Spleen (tissue), 11 donors: ENCODE measurements around the gene MAP3K14. TPM values are rescaled to one million over a fixed set of nuclear protein-coding genes. Genes with fewer than 3 reads are reported as not detected.

Experiments
- DNase-seq: peaks from one replicate; pipeline ENCODE4 v3.0.0-alpha.2; 2020
- H3K27ac ChIP-seq, 8 donors: fragments of 200-600 bp; sonication (generic) in 7 of 8; 1 replicate in 4 of 8; 2 replicates in 4 of 8; pipeline versions ENCODE4 v1.5.0 to v1.8.0; 2016 to 2021; ENCODE audit warnings: inconsistent platforms in 4 of 8, mild to moderate bottlenecking in 4 of 8, moderate library complexity in 1 of 8
- H3K27me3 ChIP-seq, 7 donors: fragments of 200-600 bp; sonication (generic) in 6 of 7; replicated peaks in 1 of 7; 1 replicate in 4 of 7; 2 replicates in 3 of 7; pipeline versions ENCODE4 v1.5.0 to v1.8.0; 2016 to 2021; ENCODE audit warnings: inconsistent platforms in 3 of 7, mild to moderate bottlenecking in 1 of 7
- H3K36me3 ChIP-seq, 6 donors: fragments of 200-600 bp; sonication (generic) in 5 of 6; 1 replicate in 4 of 6; 2 replicates in 2 of 6; pipeline versions ENCODE4 v1.5.0 to v1.8.0; 2016 to 2021; ENCODE audit warnings: inconsistent platforms in 2 of 6
- H3K4me1 ChIP-seq, 6 donors: fragments of 200-600 bp; sonication (generic) in 5 of 6; 1 replicate in 3 of 6; 2 replicates in 3 of 6; pipeline versions ENCODE4 v1.5.0 to v1.8.0; 2016 to 2021; ENCODE audit warnings: inconsistent platforms in 3 of 6
- H3K4me3 ChIP-seq, 8 donors: fragments of 200-600 bp; sonication (generic) in 7 of 8; 1 replicate in 4 of 8; 2 replicates in 4 of 8; pipeline versions ENCODE4 v1.5.0 to v1.8.0; 2016 to 2021; ENCODE audit warnings: inconsistent platforms in 4 of 8, mild to moderate bottlenecking in 4 of 8, moderate library complexity in 2 of 8
- H3K9me3 ChIP-seq, 8 donors: fragments of 200-600 bp; sonication (generic) in 7 of 8; 1 replicate in 4 of 8; 2 replicates in 4 of 8; pipeline versions ENCODE4 v1.5.0 to v1.8.0; 2016 to 2021; ENCODE audit warnings: inconsistent platforms in 4 of 8
- CTCF ChIP-seq, 11 experiments: fragments of 200-600 bp in 7 of 11; fragments of 450-650 bp in 4 of 11; sonication (generic) in 4 of 11; IDR thresholded peaks in 8 of 11; conservative IDR thresholded peaks in 3 of 11; 1 replicate in 7 of 11; 2 replicates in 4 of 11; pipeline versions ENCODE4 v1.4.0 to v1.8.0; 2016 to 2021; ENCODE audit warnings: antibody characterized with exemption in 11 of 11, inconsistent platforms in 4 of 11, mild to moderate bottlenecking in 1 of 11
- POLR2A ChIP-seq, 3 donors: fragments of 450-650 bp; IDR thresholded peaks; one replicate each; pipeline ENCODE4 v1.5.1; 2017; ENCODE audit warnings: antibody characterized with exemption in 3 of 3, mild to moderate bottlenecking in 1 of 3
- POLR2AphosphoS5 ChIP-seq, 3 donors: sonication (generic); formaldehyde crosslinking; IDR thresholded peaks; one replicate each; pipeline ENCODE4 v1.5.1; 2017; ENCODE audit warnings: antibody characterized with exemption in 3 of 3
- WGBS, 5 donors: extraction: QIAGEN DNeasy Blood & Tissue Kit in 3 of 5; methylation state at CpG; one replicate each; pipeline versions ENCODE4 v1.1.5 to v1.1.7; 2013 to 2018; 5-methylcytosine and 5-hydroxymethylcytosine counted together
- intact Hi-C: fragments of 100-400 bp; cut with DNase I; formaldehyde crosslinking; loops from one replicate; pipeline ENCODE4 v1.15.0; 2023; ENCODE audit warnings: low total_unique reads
- polyA plus RNA-seq, 3 donors: library from polyadenylated mRNA; stranded (reverse); fragments of 200-250 nt; gene quantifications; one replicate each; pipeline ENCODE4 v1.2.1, GENCODE V29; 2013
- total RNA-seq, 7 donors: library from RNA; depleted of rRNA in 3 of 7; stranded (reverse); fragments of >200 nt in 3 of 7; fragmentation: NEBNext Ultra II Directional in 4 of 7; extraction: Animal tissue kit (Norgen Biotek cat#: 25700) in 4 of 7; gene quantifications; one replicate each; pipeline versions ENCODE4 v1.1.0 to v1.2.1, GENCODE V29; 2016 to 2021
- donor health status: healthy with polysubstance abuse.
- donor health status: DM: no; HTN: no; CAD: no; lungs with moderate emphysema.
- donor health status: DM: no; HTN: no; CAD: no.
- donor health status: Bipolar disorder and iron deficiency.
- donor health status: healthy.
- donor health status: DM: no; HTN: no; CAD: no.
- donor health status: DM: yes; HTN: yes; CAD: no.

The MAP3K14 gene
- total and polyA plus RNA-seq, 10 donors, result 17.3 to 36.3 (median 28.0) TPM

GRCh38 chr17:45333702-45334092 is 16.9 kb upstream of the MAP3K14 start:
- H3K27ac ChIP-seq, result peak overlapping the region in 3 of 8 donors; percentile 35 to 45 (median 39)
- intact Hi-C loops, result no loop called here

GRCh38 chr17:45332989-45333701 is 16.3 kb upstream of the MAP3K14 start:
- Histone ChIP-seq H3K27ac (peak overlapping the region in 3 of 8 donors; percentile 35 to 45 (median 39)), H3K4me3 (no peak overlapping the region), H3K4me1 (peaks cover 7 to 37% (median 21%) of the 10 kb centered on the region in 6 donors), H3K36me3 (no peaks in the 10 kb centered on the region), H3K27me3 (no peaks in the 10 kb centered on the region), H3K9me3 (no peaks in the 10 kb centered on the region)
- WGBS, 5 donors, result 16 to 31% (median 21%) methylated on average over 4 of the region's 4 CpGs
- TF ChIP-seq POLR2A (IDR thresholded peaks at IDR 0.05) (no peak), CTCF (IDR thresholded peaks at IDR 0.05 in 8 of 11, conservative IDR thresholded peaks at IDR 0.05 in 3 of 11) (no peak), POLR2AphosphoS5 (IDR thresholded peaks at IDR 0.05) (no peak)
- intact Hi-C loops, result no loop called here
- no peak for DNase-seq

More at GRCh38 chr17:45333702-45334092, 16.9 kb upstream of the MAP3K14 start:
- Histone ChIP-seq H3K9me3 (no peaks in the 10 kb centered on the region), H3K36me3 (no peaks in the 10 kb centered on the region), H3K4me3 (no peak overlapping the region), H3K4me1 (peaks cover 7 to 42% (median 24%) of the 10 kb centered on the region in 6 donors), H3K27me3 (no peaks in the 10 kb centered on the region)
- TF ChIP-seq POLR2A (IDR thresholded peaks at IDR 0.05) (no peak), CTCF (IDR thresholded peaks at IDR 0.05 in 8 of 11, conservative IDR thresholded peaks at IDR 0.05 in 3 of 11) (no peak), POLR2AphosphoS5 (IDR thresholded peaks at IDR 0.05) (no peak)
- 91 to 97% (median 95%) methylated on average over 4 of the region's 4 CpGs for WGBS, 5 donors
- DNase-seq, result no peak

GRCh38 chr17:45332505-45332904 is 15.7 kb upstream of the MAP3K14 start:
- DNase-seq, result no peak
- H3K4me3 ChIP-seq, result no peak overlapping the region
- peaks cover 7 to 37% (median 18%) of the 10 kb centered on the region in 6 donors for H3K4me1 ChIP-seq
- H3K27me3 ChIP-seq, result no peaks in the 10 kb centered on the region
- H3K27ac ChIP-seq, result no peak overlapping the region
- intact Hi-C loops, result no loop called here
- no peaks in the 10 kb centered on the region for H3K9me3 ChIP-seq
- 93 to 98% (median 94%) methylated on average over 5 of the region's 5 CpGs for WGBS, 5 donors
- H3K36me3 ChIP-seq, result no peaks in the 10 kb centered on the region
- TF ChIP-seq POLR2AphosphoS5 (IDR thresholded peaks at IDR 0.05) (no peak), POLR2A (IDR thresholded peaks at IDR 0.05) (no peak), CTCF (IDR thresholded peaks at IDR 0.05 in 8 of 11, conservative IDR thresholded peaks at IDR 0.05 in 3 of 11) (no peak)

GRCh38 chr17:45326626-45327025 is 9.8 kb upstream of the MAP3K14 start:
- Histone ChIP-seq H3K9me3 (no peaks in the 10 kb centered on the region), H3K27ac (no peak overlapping the region), H3K4me3 (no peak overlapping the region), H3K36me3 (no peaks in the 10 kb centered on the region), H3K4me1 (peaks cover 0 to 10% (median 0%) of the 10 kb centered on the region in 6 donors), H3K27me3 (no peaks in the 10 kb centered on the region)
- no peak for TF ChIP-seq POLR2AphosphoS5 (IDR thresholded peaks at IDR 0.05)
- no peak for TF ChIP-seq POLR2A (IDR thresholded peaks at IDR 0.05)
- no peak for TF ChIP-seq CTCF (IDR thresholded peaks at IDR 0.05 in 8 of 11, conservative IDR thresholded peaks at IDR 0.05 in 3 of 11)
- 82 to 89% (median 85%) methylated on average over 7 of the region's 7 CpGs for WGBS, 5 donors
- DNase-seq, result no peak
- intact Hi-C loops, result no loop called here
